Endodermal cell (in vitro differentiated cells): Measurements from ENCODE around the gene RGS6. TPM values are rescaled to one million over a fixed set of nuclear protein-coding genes. Genes with fewer than 3 reads are reported as not detected.
A peak's percentile ranks its signal among the peaks of the same experiment; 100 is the strongest.

ENCODE experiments used
- DNase-seq: peaks from one replicate; pipeline ENCODE4 v3.0.0-alpha.2; 2017
- H3K27ac ChIP-seq: 2 replicates; pipeline ENCODE4 v1.5.1; 2013; ENCODE audit warnings: mild to moderate bottlenecking, low read depth, low read length, moderate library complexity
- H3K27me3 ChIP-seq: 2 replicates; pipeline ENCODE4 v1.6.1; 2013; ENCODE audit warnings: mild to moderate bottlenecking, low read length, moderate library complexity; ENCODE audit not compliant: insufficient read depth, control insufficient read depth, poor library complexity, severe bottlenecking
- H3K36me3 ChIP-seq: 2 replicates; pipeline ENCODE4 v1.7.0; 2013; ENCODE audit warnings: mild to moderate bottlenecking, low read length, moderate library complexity; ENCODE audit not compliant: control insufficient read depth, insufficient read depth
- H3K4me1 ChIP-seq: one replicate; pipeline ENCODE4 v1.7.0; 2013; ENCODE audit warnings: low read length; ENCODE audit not compliant: control insufficient read depth, insufficient read depth
- H3K4me3 ChIP-seq: 2 replicates; pipeline ENCODE4 v1.5.1; 2013; ENCODE audit warnings: mild to moderate bottlenecking, low read length, moderate library complexity
- H3K9ac ChIP-seq: 2 replicates; pipeline ENCODE4 v1.6.1; 2013; ENCODE audit warnings: mild to moderate bottlenecking, low read length, moderate library complexity; ENCODE audit not compliant: poor library complexity, severe bottlenecking; ENCODE audit errors: extremely low read depth
- H3K9me3 ChIP-seq: 2 replicates; pipeline ENCODE4 v1.6.1; 2013; ENCODE audit warnings: mild to moderate bottlenecking, low read length, moderate library complexity; ENCODE audit not compliant: control insufficient read depth
- H3K27ac Mint-ChIP-seq: 2 replicates; pipeline ENCODE4 v1.8.0; 2020; ENCODE audit warnings: mixed read lengths
- H3K27me3 Mint-ChIP-seq: 2 replicates; pipeline ENCODE4 v1.8.0; 2021; ENCODE audit warnings: mild to moderate bottlenecking, mixed read lengths; ENCODE audit not compliant: insufficient read depth
- H3K36me3 Mint-ChIP-seq: 2 replicates; pipeline ENCODE4 v1.8.0; 2020; ENCODE audit warnings: low read depth, mixed read lengths
- H3K4me1 Mint-ChIP-seq: 2 replicates; pipeline ENCODE4 v1.8.0; 2020; ENCODE audit warnings: mixed read lengths
- H3K4me3 Mint-ChIP-seq: 2 replicates; pipeline ENCODE4 v1.8.0; 2020; ENCODE audit warnings: mild to moderate bottlenecking, moderate library complexity, mixed read lengths
- H3K9me3 Mint-ChIP-seq: 2 replicates; pipeline ENCODE4 v1.8.0; 2020; ENCODE audit warnings: mild to moderate bottlenecking, mixed read lengths
- WGBS, 2 experiments: methylation state at CpG; one replicate each; pipeline versions ENCODE4 v1.1.5 to v1.1.7; 2013; ENCODE audit warnings: missing lambda C conversion rate in 2 of 2, mixed read lengths in 1 of 2; ENCODE audit not compliant: insufficient coverage in 1 of 2, insufficient read length in 1 of 2; 5-methylcytosine and 5-hydroxymethylcytosine counted together
- total RNA-seq, 2 donors: library from RNA; stranded (reverse); fragmentation: NEBNext Ultra II Directional in 1 of 2; extraction: Animal tissue kit (Norgen Biotek cat#: 25700) in 1 of 2; gene quantifications; 2 replicates in 1 of 2; 3 replicates in 1 of 2; pipeline ENCODE4 v1.2.1, GENCODE V29; 2021
- TF ChIP-seq, protein P1 (sequence below): fragments of 200-600 bp; sonication (generic); conservative IDR thresholded peaks from 2 replicates; pipeline ENCODE4 v1.5.0; 2021; ENCODE audit warnings: antibody characterized with exemption, mild to moderate bottlenecking

The RGS6 gene
- total RNA-seq, 2 donors from 2014 or later, result 10.1 to 16.3 TPM

DNA sequence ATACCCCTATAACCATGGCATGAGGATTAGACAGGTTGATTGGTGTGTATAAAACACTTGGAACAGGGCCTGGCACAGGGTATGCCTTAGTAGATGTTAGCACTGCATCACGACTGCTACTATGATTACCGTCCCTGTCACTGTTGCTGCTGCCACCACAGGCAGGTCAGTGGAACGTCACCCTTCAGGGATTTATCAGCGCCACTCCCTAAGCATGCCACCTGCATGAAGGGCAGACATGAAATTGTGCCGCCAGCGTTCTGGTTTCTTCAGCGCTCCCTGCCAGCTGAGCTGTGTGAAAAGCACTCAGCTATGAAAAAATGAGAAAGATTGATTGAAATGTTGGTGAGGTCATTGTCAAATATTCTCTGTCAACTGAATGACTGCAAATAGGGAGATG is 484.7 kb downstream of the RGS6 start:
- H3K27me3 Mint-ChIP-seq, result peaks cover 2% of the 10 kb centered on the region
- H3K4me3 Mint-ChIP-seq, result no peak overlapping the region
- DNase-seq, result peak; percentile 57
- peaks cover 9% of the 10 kb centered on the region for H3K4me1 Mint-ChIP-seq
- 94 to 96% methylated on average over 3 to 7 of the region's 7 CpGs for WGBS, 2 experiments
- Histone ChIP-seq H3K27ac (no peak overlapping the region), H3K36me3 (no peaks in the 10 kb centered on the region), H3K9ac (no peak overlapping the region), H3K9me3 (peaks cover 41% of the 10 kb centered on the region), H3K27me3 (no peaks in the 10 kb centered on the region), H3K4me3 (peak overlapping the region; percentile 2), H3K4me1 (no peaks in the 10 kb centered on the region)
- no peak overlapping the region for H3K27ac Mint-ChIP-seq
- peaks cover 43% of the 10 kb centered on the region for H3K9me3 Mint-ChIP-seq
- peaks cover 17% of the 10 kb centered on the region for H3K36me3 Mint-ChIP-seq
- TF ChIP-seq, protein P1, sequence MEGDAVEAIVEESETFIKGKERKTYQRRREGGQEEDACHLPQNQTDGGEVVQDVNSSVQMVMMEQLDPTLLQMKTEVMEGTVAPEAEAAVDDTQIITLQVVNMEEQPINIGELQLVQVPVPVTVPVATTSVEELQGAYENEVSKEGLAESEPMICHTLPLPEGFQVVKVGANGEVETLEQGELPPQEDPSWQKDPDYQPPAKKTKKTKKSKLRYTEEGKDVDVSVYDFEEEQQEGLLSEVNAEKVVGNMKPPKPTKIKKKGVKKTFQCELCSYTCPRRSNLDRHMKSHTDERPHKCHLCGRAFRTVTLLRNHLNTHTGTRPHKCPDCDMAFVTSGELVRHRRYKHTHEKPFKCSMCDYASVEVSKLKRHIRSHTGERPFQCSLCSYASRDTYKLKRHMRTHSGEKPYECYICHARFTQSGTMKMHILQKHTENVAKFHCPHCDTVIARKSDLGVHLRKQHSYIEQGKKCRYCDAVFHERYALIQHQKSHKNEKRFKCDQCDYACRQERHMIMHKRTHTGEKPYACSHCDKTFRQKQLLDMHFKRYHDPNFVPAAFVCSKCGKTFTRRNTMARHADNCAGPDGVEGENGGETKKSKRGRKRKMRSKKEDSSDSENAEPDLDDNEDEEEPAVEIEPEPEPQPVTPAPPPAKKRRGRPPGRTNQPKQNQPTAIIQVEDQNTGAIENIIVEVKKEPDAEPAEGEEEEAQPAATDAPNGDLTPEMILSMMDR, result peak; percentile 40

DNA sequence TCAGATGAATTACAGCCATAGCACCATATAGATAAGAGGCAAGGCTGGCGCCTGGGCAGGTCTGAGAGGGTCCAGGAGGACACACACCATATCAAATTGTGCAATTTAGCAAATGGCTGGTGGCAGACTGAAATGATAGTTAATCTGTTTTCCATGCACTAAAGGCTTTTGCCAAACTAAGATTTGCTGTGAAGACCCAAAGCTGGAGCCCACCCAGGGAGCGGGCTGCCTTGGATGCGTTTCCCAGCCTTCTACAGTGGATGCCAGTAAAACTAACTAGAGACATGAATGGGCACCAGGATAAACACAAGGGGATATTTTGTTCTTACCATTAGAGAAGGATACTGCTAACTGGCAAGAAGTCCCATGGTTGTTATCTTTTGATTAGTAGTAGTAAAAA is 486.6 kb downstream of the RGS6 start:
- Histone ChIP-seq H3K4me3 (no peak overlapping the region), H3K27ac (no peak overlapping the region), H3K9ac (no peak overlapping the region), H3K27me3 (no peaks in the 10 kb centered on the region), H3K36me3 (no peaks in the 10 kb centered on the region), H3K9me3 (peaks cover 57% of the 10 kb centered on the region), H3K4me1 (no peaks in the 10 kb centered on the region)
- no peak for DNase-seq
- no peak overlapping the region for H3K27ac Mint-ChIP-seq
- no peak overlapping the region for H3K4me3 Mint-ChIP-seq
- peaks cover 51% of the 10 kb centered on the region for H3K9me3 Mint-ChIP-seq
- peaks cover 9% of the 10 kb centered on the region for H3K4me1 Mint-ChIP-seq
- peaks cover 28% of the 10 kb centered on the region for H3K36me3 Mint-ChIP-seq
- TF ChIP-seq, protein P1, result no peak
- WGBS, 2 experiments, result 94 to 96% methylated on average over 3 of the region's 3 CpGs
- H3K27me3 Mint-ChIP-seq, result peaks cover 2% of the 10 kb centered on the region

DNA sequence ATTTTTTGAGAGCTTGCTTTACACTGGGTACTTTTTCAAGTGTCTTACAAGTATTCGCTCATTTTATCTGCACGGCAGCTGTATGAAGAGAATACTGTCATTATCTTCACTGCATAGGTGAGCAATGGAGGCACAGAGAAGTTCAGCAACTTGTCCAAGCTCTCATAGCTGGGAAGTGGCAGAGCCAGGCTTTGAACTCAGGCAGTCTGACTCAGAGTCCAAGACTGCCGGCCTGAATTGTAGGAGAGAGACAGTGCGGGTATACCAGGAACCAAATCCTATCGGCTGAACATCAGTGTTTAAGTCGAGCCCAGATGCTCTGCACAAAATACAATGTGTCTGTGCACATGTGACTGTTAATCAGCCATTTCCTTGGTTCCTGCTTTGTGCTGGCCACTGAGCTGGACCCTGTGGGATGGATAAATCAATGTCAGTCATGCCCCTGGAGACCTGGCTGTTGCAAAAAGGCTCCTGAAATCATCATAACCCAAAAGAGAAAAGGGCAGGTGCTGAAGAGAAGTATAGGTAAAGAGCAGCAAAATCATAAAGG is 487.1 kb downstream of the RGS6 start:
- Histone ChIP-seq H3K27me3 (no peaks in the 10 kb centered on the region), H3K9ac (no peak overlapping the region), H3K4me3 (no peak overlapping the region), H3K36me3 (no peaks in the 10 kb centered on the region), H3K27ac (no peak overlapping the region), H3K4me1 (no peaks in the 10 kb centered on the region), H3K9me3 (peaks cover 54% of the 10 kb centered on the region)
- 91 to 94% methylated on average over 6 of the region's 6 CpGs for WGBS, 2 experiments
- H3K36me3 Mint-ChIP-seq, result peaks cover 28% of the 10 kb centered on the region
- peaks cover 9% of the 10 kb centered on the region for H3K4me1 Mint-ChIP-seq
- H3K4me3 Mint-ChIP-seq, result no peak overlapping the region
- peaks cover 2% of the 10 kb centered on the region for H3K27me3 Mint-ChIP-seq
- H3K27ac Mint-ChIP-seq, result no peak overlapping the region
- H3K9me3 Mint-ChIP-seq, result peaks cover 51% of the 10 kb centered on the region
- no peak for DNase-seq
- TF ChIP-seq, protein P1, result no peak
